SU-DHL-6 (cell line): Measurements from ENCODE around the gene DMGDH.
"Not testable (repeated sequence)": the region's sequence is repeated elsewhere in the genome, so short reads cannot be mapped to it uniquely, and the experiment has no call there.

Experiments used
- H2AFZ ChIP-seq: fragments of 200-600 bp; sonication (generic); 2 replicates; pipeline ENCODE4 v1.6.1; 2014; ENCODE audit warnings: low read depth, mild to moderate bottlenecking, moderate library complexity, mixed read lengths, antibody characterized with exemption, low read length; ENCODE audit not compliant: severe bottlenecking
- H3F3A ChIP-seq: fragments of 200-600 bp; shearing (Covaris generic); 2 replicates; pipeline ENCODE4 v1.6.0; 2016; ENCODE audit warnings: antibody characterized with exemption, mild to moderate bottlenecking; ENCODE audit not compliant: insufficient read depth
- H3K27ac ChIP-seq: fragments of 200-600 bp; sonication (generic); 2 replicates; pipeline ENCODE4 v1.5.1; 2016; ENCODE audit warnings: low read depth, mild to moderate bottlenecking, low read length, moderate library complexity, mixed read lengths
- H3K27me3 ChIP-seq: fragments of 200-600 bp; sonication (generic), shearing (Covaris generic); 2 replicates; pipeline ENCODE4 v1.6.0; 2014; ENCODE audit warnings: mild to moderate bottlenecking, low read length
- H3K36me3 ChIP-seq: fragments of 200-600 bp; sonication (generic); 2 replicates; pipeline ENCODE4 v1.6.1; 2014; ENCODE audit warnings: mild to moderate bottlenecking, low read length, mixed read lengths
- H3K4me2 ChIP-seq: fragments of 300-600, 200-600 bp; shearing (Covaris generic), sonication (generic); 2 replicates; pipeline ENCODE4 v1.6.0; 2014; ENCODE audit warnings: low read length, low read depth, mild to moderate bottlenecking; ENCODE audit not compliant: poor library complexity, severe bottlenecking
- H3K4me3 ChIP-seq: fragments of 200-600 bp; sonication (generic); 2 replicates; pipeline ENCODE4 v1.5.1; 2014; ENCODE audit warnings: antibody characterized with exemption, low read length, mild to moderate bottlenecking, mixed read lengths; ENCODE audit not compliant: insufficient read depth, poor library complexity, severe bottlenecking
- H3K79me2 ChIP-seq: fragments of 200-600 bp; sonication (generic); 2 replicates; pipeline ENCODE4 v1.6.1; 2014; ENCODE audit warnings: mild to moderate bottlenecking, low read length, moderate library complexity; ENCODE audit not compliant: insufficient read depth
- H3K9ac ChIP-seq: fragments of 200-600 bp; sonication (generic); 2 replicates; pipeline ENCODE4 v1.7.0; 2014; ENCODE audit warnings: mild to moderate bottlenecking, low read length
- H3K9me2 ChIP-seq: fragments of 200-600 bp; sonication (generic); replicated peaks from 2 replicates; pipeline ENCODE4 v1.6.1; 2014; ENCODE audit warnings: low read length; ENCODE audit not compliant: insufficient read depth
- H3K9me3 ChIP-seq: fragments of 200-600 bp; sonication (generic); 2 replicates; pipeline ENCODE4 v1.6.1; 2014; ENCODE audit warnings: low read length, mixed read lengths; ENCODE audit not compliant: insufficient read depth
- H4K20me1 ChIP-seq: fragments of 200-600 bp; sonication (generic); 2 replicates; pipeline ENCODE4 v1.6.1; 2014; ENCODE audit warnings: low read depth, mild to moderate bottlenecking, antibody characterized with exemption, low read length, moderate library complexity, mixed read lengths
- EZH2phosphoT487 ChIP-seq: fragments of 200-600 bp; sonication (generic), shearing (Covaris generic); conservative IDR thresholded peaks from 2 replicates; pipeline ENCODE4 v1.6.1; 2018; ENCODE audit warnings: mild to moderate bottlenecking, antibody characterized with exemption, low read length, moderate library complexity, mixed read lengths
- TF ChIP-seq, protein P1 (sequence below): fragments of 200-600 bp; sonication (generic); IDR thresholded peaks from one replicate; pipeline ENCODE4 v1.5.1; 2017; ENCODE audit warnings: antibody characterized with exemption, mild to moderate bottlenecking, low read length, moderate library complexity; ENCODE audit not compliant: insufficient read depth, poor library complexity, severe bottlenecking

DMGDH gene

GRCh38 chr5:78985116-78985724, 84.3 kb downstream of the DMGDH start, which contains the start of gene ARSB:
Gene ARSB, minus strand, starts transcription at chr5:78985310. Its CDS starts 62 bp downstream, at chr5:78985248.
- Histone ChIP-seq H3K4me2 (peak within 1 kb of the TSS; percentile 84), H3K4me3 (peak within 1 kb of the TSS; percentile 56), H3K36me3 (no peaks in the 10 kb centered on the region), H2AFZ (peak within 1 kb of the TSS; percentile 81), H3K9ac (peak within 1 kb of the TSS; percentile 79), H3K79me2 (no peaks in the 10 kb centered on the region), H3K9me2 (no peaks in the 10 kb centered on the region), H4K20me1 (no peaks in the 10 kb centered on the region), H3K27me3 (no peaks in the 10 kb centered on the region), H3K9me3 (no peaks in the 10 kb centered on the region), H3F3A (peaks cover 23% of the 10 kb centered on the region), H3K27ac (peak within 1 kb of the TSS; percentile 84)
- TF ChIP-seq, protein P1, sequence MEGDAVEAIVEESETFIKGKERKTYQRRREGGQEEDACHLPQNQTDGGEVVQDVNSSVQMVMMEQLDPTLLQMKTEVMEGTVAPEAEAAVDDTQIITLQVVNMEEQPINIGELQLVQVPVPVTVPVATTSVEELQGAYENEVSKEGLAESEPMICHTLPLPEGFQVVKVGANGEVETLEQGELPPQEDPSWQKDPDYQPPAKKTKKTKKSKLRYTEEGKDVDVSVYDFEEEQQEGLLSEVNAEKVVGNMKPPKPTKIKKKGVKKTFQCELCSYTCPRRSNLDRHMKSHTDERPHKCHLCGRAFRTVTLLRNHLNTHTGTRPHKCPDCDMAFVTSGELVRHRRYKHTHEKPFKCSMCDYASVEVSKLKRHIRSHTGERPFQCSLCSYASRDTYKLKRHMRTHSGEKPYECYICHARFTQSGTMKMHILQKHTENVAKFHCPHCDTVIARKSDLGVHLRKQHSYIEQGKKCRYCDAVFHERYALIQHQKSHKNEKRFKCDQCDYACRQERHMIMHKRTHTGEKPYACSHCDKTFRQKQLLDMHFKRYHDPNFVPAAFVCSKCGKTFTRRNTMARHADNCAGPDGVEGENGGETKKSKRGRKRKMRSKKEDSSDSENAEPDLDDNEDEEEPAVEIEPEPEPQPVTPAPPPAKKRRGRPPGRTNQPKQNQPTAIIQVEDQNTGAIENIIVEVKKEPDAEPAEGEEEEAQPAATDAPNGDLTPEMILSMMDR, result no peak
- TF ChIP-seq EZH2phosphoT487, result no peak

DNA sequence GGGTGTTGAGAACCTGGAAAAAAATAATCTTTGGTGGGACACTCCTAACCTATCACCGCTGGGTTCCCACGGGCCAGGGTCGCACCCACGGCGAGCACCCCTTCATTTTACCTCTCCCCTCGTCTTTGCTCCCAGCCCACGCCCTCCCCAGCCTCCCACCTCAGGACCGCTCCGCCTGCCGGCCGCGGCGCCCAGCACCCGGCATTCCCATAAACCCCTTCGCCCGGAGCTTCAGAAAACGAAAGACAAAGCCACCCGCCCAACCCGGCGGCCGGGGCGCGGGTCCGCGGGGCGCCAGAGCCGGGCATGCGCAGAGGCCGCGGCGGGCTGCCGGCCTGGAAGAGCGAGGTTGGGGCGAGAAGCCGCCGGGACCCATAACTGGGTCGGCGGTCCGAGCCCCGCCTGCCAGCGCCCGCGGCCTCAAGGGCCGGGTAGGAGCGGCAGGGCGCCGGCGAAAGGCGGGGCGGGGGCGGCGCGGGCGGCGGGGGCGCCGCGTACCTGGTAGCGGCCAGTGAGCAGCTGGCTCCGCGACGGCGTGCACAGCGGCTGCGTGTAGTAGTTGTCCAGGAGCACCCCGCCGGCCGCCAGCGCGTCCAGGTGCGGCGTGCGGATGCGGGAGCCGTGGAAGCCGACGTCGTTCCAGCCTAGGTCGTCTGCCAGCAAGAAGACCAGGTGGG, 84.9 kb downstream of the DMGDH start:
- H3K9me2 ChIP-seq, result no peaks in the 10 kb centered on the region
- peaks cover 23% of the 10 kb centered on the region for H3F3A ChIP-seq
- no peaks in the 10 kb centered on the region for H4K20me1 ChIP-seq
- H3K9me3 ChIP-seq, result no peaks in the 10 kb centered on the region
- peak overlapping the region; percentile 84 for H3K4me2 ChIP-seq
- H2AFZ ChIP-seq, result peak overlapping the region; percentile 81
- no peaks in the 10 kb centered on the region for H3K36me3 ChIP-seq
- peak overlapping the region; percentile 56 for H3K4me3 ChIP-seq
- TF ChIP-seq, protein P1, result no peak
- TF ChIP-seq EZH2phosphoT487, result no peak
- H3K79me2 ChIP-seq, result no peaks in the 10 kb centered on the region
- H3K27me3 ChIP-seq, result no peaks in the 10 kb centered on the region
- H3K9ac ChIP-seq, result peak overlapping the region; percentile 79
- H3K27ac ChIP-seq, result peak overlapping the region; percentile 84

GRCh38 chr5:78983601-78984438, 85.7 kb downstream of the DMGDH start:
- Histone ChIP-seq H3K4me2 (peak overlapping the region; percentile 84), H3K79me2 (no peaks in the 10 kb centered on the region), H3K9me2 (no peaks in the 10 kb centered on the region), H3K27me3 (no peaks in the 10 kb centered on the region), H3K9me3 (no peaks in the 10 kb centered on the region), H2AFZ (peak overlapping the region; percentile 81), H3K9ac (peak overlapping the region; percentile 79), H3K36me3 (no peaks in the 10 kb centered on the region), H3K27ac (peak overlapping the region; percentile 84), H3F3A (peaks cover 23% of the 10 kb centered on the region), H3K4me3 (peak overlapping the region; percentile 56), H4K20me1 (no peaks in the 10 kb centered on the region)
- TF ChIP-seq, protein P1, result no peak
- TF ChIP-seq EZH2phosphoT487, result no peak

DNA sequence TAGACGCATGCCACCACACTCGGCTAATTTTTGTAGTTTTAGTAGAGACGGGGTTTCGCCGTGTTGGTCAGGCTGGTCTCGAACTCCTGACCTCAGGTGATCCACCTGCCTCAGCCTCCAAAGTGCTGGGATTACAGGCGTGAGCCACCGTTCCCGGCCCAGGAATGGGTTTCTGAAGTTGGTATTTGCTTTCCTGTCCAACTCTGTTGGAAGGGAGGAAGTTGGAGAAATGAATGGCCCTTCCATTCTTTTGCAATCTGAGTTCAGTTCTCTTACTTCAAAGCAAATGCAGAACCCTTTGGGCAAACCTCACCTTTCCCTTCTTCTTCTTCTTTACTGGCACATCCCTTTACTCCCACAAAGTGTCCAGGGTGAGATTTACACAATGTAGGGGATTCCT, 86.3 kb downstream of the DMGDH start:
- not testable (repeated sequence) for H3K79me2 ChIP-seq, H3K27me3 ChIP-seq, H3K9me2 ChIP-seq, H3K9me3 ChIP-seq, H4K20me1 ChIP-seq, H3K36me3 ChIP-seq, H3K27ac ChIP-seq
- peak overlapping the region; percentile 81 for H2AFZ ChIP-seq
- H3K4me3 ChIP-seq, result peak overlapping the region; percentile 56
- H3K4me2 ChIP-seq, result peak overlapping the region; percentile 84
- peak overlapping the region; percentile 79 for H3K9ac ChIP-seq
- H3F3A ChIP-seq, result peaks cover 23% of the 10 kb centered on the region
